Retinal pigment epithelial cell (primary cell): ENCODE data around the gene RYR2.

Experiments
- DNase-seq: peaks from one replicate; pipeline ENCODE4 v3.0.0-alpha.2; 2010; ENCODE audit warnings: low read depth
- H3K4me3 ChIP-seq: 2 replicates; pipeline ENCODE4 v1.5.1; 2011; ENCODE audit warnings: mild to moderate bottlenecking, low read length, control low read depth, moderate library complexity
- CTCF ChIP-seq: conservative IDR thresholded peaks from 2 replicates; pipeline ENCODE4 v1.5.1; 2011; ENCODE audit warnings: low read depth, low read length, control low read depth, inconsistent platforms

The RYR2 gene

GRCh38 chr1:237671935-237672334 lies 630.0 kb downstream of the RYR2 start:
- no peak for TF ChIP-seq CTCF
- DNase-seq: no peak
- no peak overlapping the region for H3K4me3 ChIP-seq

- DNase-seq: no peak
- peak; percentile 39 for TF ChIP-seq CTCF
- H3K4me3 ChIP-seq: no peak overlapping the region
These were observed 630.8 kb downstream of the RYR2 start for GRCh38 chr1:237672748-237673147.

DNA sequence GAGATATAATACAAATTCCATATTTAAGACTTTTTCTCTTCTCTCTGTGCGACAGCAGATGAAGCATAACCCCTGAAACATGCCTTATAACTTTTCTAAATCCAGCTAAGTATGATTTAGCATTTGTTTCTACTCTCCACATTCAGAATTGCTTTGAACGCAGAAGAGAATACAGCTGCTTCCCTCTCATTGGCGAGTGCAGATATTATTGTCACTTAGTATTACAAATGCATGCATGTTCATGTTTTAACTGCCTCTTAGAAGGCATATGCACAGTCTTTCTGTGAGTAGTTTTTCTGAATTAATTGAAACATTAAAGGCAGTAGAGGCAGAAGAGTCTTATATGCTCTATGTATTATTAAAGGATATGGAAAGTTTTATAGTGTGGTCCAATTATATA lies 631.6 kb downstream of the RYR2 start:
- DNase-seq: no peak
- no peak overlapping the region for H3K4me3 ChIP-seq
- no peak for TF ChIP-seq CTCF

DNA sequence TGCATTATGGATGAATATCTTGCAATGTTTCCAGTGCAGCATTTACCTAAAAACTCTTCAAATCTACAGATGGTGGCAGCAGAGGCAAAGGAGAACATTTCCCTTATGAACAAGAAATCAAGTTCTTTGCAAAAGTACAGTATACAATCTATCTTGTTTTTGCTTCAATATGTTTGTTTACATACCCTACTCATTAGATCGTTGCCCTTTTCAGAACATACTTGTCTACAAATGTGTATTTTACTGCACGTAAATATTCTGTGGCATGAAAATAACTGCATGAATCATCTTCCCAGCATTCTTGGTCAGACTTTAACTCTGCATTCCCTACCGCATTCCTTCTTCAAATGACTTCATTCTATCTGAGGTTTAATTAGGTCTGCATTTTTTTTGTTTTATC lies 636.0 kb downstream of the RYR2 start:
- peak overlapping the region; percentile 19 for H3K4me3 ChIP-seq
- TF ChIP-seq CTCF: no peak
- peak; percentile 48 for DNase-seq

DNA sequence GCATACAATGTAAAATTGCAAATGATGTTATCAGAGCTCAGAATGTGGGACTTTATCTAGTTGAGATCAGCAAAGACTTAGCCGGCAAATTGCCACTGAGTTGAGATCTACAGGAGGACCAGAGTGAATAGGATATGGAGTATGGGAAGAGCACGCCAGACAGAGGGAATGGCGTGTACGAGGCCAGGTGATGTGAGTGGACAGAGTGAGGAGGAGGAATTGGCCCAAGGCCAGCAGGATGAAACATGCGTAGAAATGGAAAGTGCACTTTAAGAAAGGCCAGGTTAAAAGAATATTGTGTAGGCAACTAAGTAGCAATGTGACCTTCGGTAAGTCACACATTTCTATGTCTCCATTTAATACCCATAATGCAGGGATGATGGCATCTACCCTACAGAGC lies 637.7 kb downstream of the RYR2 start:
- DNase-seq: no peak
- TF ChIP-seq CTCF: no peak
- no peak overlapping the region for H3K4me3 ChIP-seq

GRCh38 chr1:237681210-237681609 lies 639.2 kb downstream of the RYR2 start:
- H3K4me3 ChIP-seq: no peak overlapping the region
- TF ChIP-seq CTCF: no peak
- DNase-seq: no peak

- DNase-seq: no peak
- no peak overlapping the region for H3K4me3 ChIP-seq
- no peak for TF ChIP-seq CTCF
These were observed 642.3 kb downstream of the RYR2 start for GRCh38 chr1:237684236-237684635.
